ENCODE measurements around the gene IL1RAPL1. TPM values are rescaled to one million over a fixed set of nuclear protein-coding genes. Genes with fewer than 3 reads are reported as not detected.

IL1RAPL1 gene
- total RNA-seq, 1 donor from 2014 or later, result 0.66 TPM

- no peak for TF ChIP-seq CTCF (IDR thresholded peaks at IDR 0.05; ENCODE audit: partially characterized antibody, unreplicated experiment)
- peaks cover under 1% of the 10 kb centered on the region for H3K4me1 Mint-ChIP-seq (ENCODE audit: low read depth, unreplicated experiment)
- no peak overlapping the region for H3K4me3 Mint-ChIP-seq (ENCODE audit: unreplicated experiment)
- H3K9me3 Mint-ChIP-seq (ENCODE audit: unreplicated experiment), result no peaks in the 10 kb centered on the region
- DNase-seq, result no peak
- H3K27me3 Mint-ChIP-seq (ENCODE audit: unreplicated experiment), result peaks cover 1% of the 10 kb centered on the region
- no peaks in the 10 kb centered on the region for H3K36me3 Mint-ChIP-seq (ENCODE audit: unreplicated experiment)
- H3K27ac Mint-ChIP-seq (ENCODE audit: unreplicated experiment), result no peak overlapping the region
Measured at GRCh38 chrX:29687687-29688086, 1100.4 kb downstream of the IL1RAPL1 start.

DNA sequence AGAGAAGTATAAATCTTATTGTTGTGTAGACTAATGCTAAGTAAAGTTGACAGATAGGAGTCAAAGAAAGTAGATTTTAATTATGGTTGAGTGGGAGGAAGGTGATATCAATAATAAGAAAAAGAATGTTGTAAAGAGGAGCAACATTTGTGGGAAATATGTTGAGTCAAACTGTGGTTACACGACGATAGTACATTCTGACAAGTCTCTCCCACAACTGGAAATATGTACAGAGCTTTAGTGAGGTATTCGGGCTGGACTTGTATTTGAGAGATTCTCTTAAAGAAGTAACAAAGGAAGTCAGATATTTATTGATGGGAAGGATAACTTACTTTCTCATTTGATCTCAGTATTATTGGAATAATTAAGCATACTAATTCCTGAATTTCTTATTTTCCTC, 1102.8 kb downstream of the IL1RAPL1 start:
- Mint-ChIP-seq H3K27me3 (ENCODE audit: unreplicated experiment) (peaks cover 1% of the 10 kb centered on the region), H3K27ac (ENCODE audit: unreplicated experiment) (no peak overlapping the region), H3K36me3 (ENCODE audit: unreplicated experiment) (no peaks in the 10 kb centered on the region)

GRCh38 chrX:29691044-29691443, 1103.8 kb downstream of the IL1RAPL1 start:
- DNase-seq, result no peak
- Mint-ChIP-seq H3K27ac (ENCODE audit: unreplicated experiment) (no peak overlapping the region), H3K4me3 (ENCODE audit: unreplicated experiment) (no peak overlapping the region), H3K9me3 (ENCODE audit: unreplicated experiment) (no peaks in the 10 kb centered on the region), H3K27me3 (ENCODE audit: unreplicated experiment) (peaks cover 1% of the 10 kb centered on the region), H3K36me3 (ENCODE audit: unreplicated experiment) (no peaks in the 10 kb centered on the region), H3K4me1 (ENCODE audit: low read depth, unreplicated experiment) (peaks cover 2% of the 10 kb centered on the region)
- no peak for TF ChIP-seq CTCF (IDR thresholded peaks at IDR 0.05; ENCODE audit: partially characterized antibody, unreplicated experiment)

More for the DNA sequence above, 1102.8 kb downstream of the IL1RAPL1 start:
- TF ChIP-seq CTCF (IDR thresholded peaks at IDR 0.05; ENCODE audit: partially characterized antibody, unreplicated experiment), result no peak
- no peak overlapping the region for H3K4me3 Mint-ChIP-seq (ENCODE audit: unreplicated experiment)
- peaks cover 2% of the 10 kb centered on the region for H3K4me1 Mint-ChIP-seq (ENCODE audit: low read depth, unreplicated experiment)
- no peaks in the 10 kb centered on the region for H3K9me3 Mint-ChIP-seq (ENCODE audit: unreplicated experiment)
- no peak for DNase-seq

DNA sequence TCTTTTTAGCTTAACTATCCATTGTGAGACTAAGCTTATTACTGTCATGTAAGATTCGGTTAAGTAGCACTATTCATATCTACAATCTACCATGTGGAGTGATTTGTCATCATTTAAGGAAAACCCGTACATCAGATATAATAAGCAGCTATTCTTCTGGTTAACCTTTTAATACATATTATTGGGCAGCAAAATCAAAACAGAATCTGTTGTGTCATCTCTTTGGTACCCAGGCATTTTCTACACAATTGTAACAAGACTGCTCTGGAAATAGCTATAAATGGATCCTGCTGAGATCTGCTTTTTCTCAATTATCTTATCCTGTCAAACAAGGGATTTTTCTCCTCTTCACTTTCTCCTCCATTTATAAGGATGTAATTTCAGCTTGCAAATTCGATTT, 1106.7 kb downstream of the IL1RAPL1 start:
- no peaks in the 10 kb centered on the region for H3K27me3 Mint-ChIP-seq (ENCODE audit: unreplicated experiment)
- H3K36me3 Mint-ChIP-seq (ENCODE audit: unreplicated experiment), result no peaks in the 10 kb centered on the region
- no peak for TF ChIP-seq CTCF (IDR thresholded peaks at IDR 0.05; ENCODE audit: partially characterized antibody, unreplicated experiment)
- H3K4me1 Mint-ChIP-seq (ENCODE audit: low read depth, unreplicated experiment), result peaks cover 2% of the 10 kb centered on the region
- no peak overlapping the region for H3K27ac Mint-ChIP-seq (ENCODE audit: unreplicated experiment)
- DNase-seq, result no peak
- no peak overlapping the region for H3K4me3 Mint-ChIP-seq (ENCODE audit: unreplicated experiment)
- H3K9me3 Mint-ChIP-seq (ENCODE audit: unreplicated experiment), result no peaks in the 10 kb centered on the region

DNA sequence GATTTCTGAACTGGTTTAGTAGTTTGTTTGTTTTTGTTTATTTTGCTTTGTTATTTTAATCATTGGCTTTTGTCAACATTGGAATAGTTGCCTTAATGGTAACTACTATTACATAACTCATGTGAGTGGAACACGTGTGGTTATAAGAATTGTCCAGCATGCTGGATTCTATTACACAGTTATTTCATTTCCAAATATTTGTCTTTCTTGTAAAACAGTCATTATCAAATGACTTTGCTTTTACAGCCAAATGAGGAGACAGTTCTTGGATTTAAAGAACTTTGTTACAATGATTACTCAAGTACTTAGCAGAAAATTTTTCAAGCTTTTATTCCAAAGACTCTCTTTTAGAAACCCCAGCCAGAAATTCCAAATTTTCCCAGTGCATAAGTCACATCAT, 1112.0 kb downstream of the IL1RAPL1 start:
- no peak for DNase-seq
- Mint-ChIP-seq H3K4me3 (ENCODE audit: unreplicated experiment) (no peak overlapping the region), H3K27ac (ENCODE audit: unreplicated experiment) (no peak overlapping the region), H3K9me3 (ENCODE audit: unreplicated experiment) (no peaks in the 10 kb centered on the region), H3K27me3 (ENCODE audit: unreplicated experiment) (no peaks in the 10 kb centered on the region), H3K4me1 (ENCODE audit: low read depth, unreplicated experiment) (no peaks in the 10 kb centered on the region), H3K36me3 (ENCODE audit: unreplicated experiment) (no peaks in the 10 kb centered on the region)
- no peak for TF ChIP-seq CTCF (IDR thresholded peaks at IDR 0.05; ENCODE audit: partially characterized antibody, unreplicated experiment)

Data from glutamatergic neuron (in vitro differentiated cells).